ENCODE results near the gene PLCB1. TPM values are rescaled to one million over a fixed set of nuclear protein-coding genes. Genes with fewer than 3 reads are reported as not detected.

Gene PLCB1
- total RNA-seq, 1 experiment from 2014 or later = 11.3 TPM

GRCh38 chr20:8287340-8287739 is 155.3 kb downstream of the PLCB1 start:
- H3K9me3 Mint-ChIP-seq = no peaks in the 10 kb centered on the region
- ChIA-PET CTCF (no interaction called here), POLR2A (no interaction called here)
- ATAC-seq (no peak), DNase-seq (ENCODE audit: low spot score) (no peak)
- TF ChIP-seq TEAD4 (CRISPR knock-in tag; IDR thresholded peaks at IDR 0.05) = no peak
- TF ChIP-seq MYBL2 (CRISPR knock-in tag; IDR thresholded peaks at IDR 0.05) = no peak
- no peak for TF ChIP-seq GABPB1 (CRISPR knock-in tag; IDR thresholded peaks at IDR 0.05)
- no peak for TF ChIP-seq ZNF532 (CRISPR knock-in tag; IDR thresholded peaks at IDR 0.05; ENCODE audit: borderline replicate concordance)
- no peak for TF ChIP-seq USF1 (CRISPR knock-in tag; IDR thresholded peaks at IDR 0.05)
- TF ChIP-seq MXD4 (CRISPR knock-in tag; IDR thresholded peaks at IDR 0.05; ENCODE audit: borderline replicate concordance) = no peak
- no peak for TF ChIP-seq ESRRA (CRISPR knock-in tag; IDR thresholded peaks at IDR 0.05; ENCODE audit: borderline replicate concordance)
- no peak for TF ChIP-seq ELF4 (CRISPR knock-in tag; IDR thresholded peaks at IDR 0.05; ENCODE audit: low read depth)
- no peak for TF ChIP-seq JAZF1 (CRISPR knock-in tag; IDR thresholded peaks at IDR 0.05)
- TF ChIP-seq ZNF121 (CRISPR knock-in tag; IDR thresholded peaks at IDR 0.05) = no peak
- no peak for TF ChIP-seq AFF4 (CRISPR knock-in tag; IDR thresholded peaks at IDR 0.05; ENCODE audit: borderline replicate concordance)
- TF ChIP-seq ZNF232 (CRISPR knock-in tag; IDR thresholded peaks at IDR 0.05) = no peak
- TF ChIP-seq ZNF138 (CRISPR knock-in tag; conservative IDR thresholded peaks at IDR 0.05) = no peak
- no peak for TF ChIP-seq OVOL2 (CRISPR knock-in tag; IDR thresholded peaks at IDR 0.05; ENCODE audit: borderline replicate concordance)
- TF ChIP-seq GRHL2 (CRISPR knock-in tag; IDR thresholded peaks at IDR 0.05; ENCODE audit: insufficient replicate concordance, severe bottlenecking) = no peak
- TF ChIP-seq JUN (CRISPR knock-in tag; IDR thresholded peaks at IDR 0.05) = no peak
- TF ChIP-seq HMGA2 (CRISPR knock-in tag; IDR thresholded peaks at IDR 0.05) = no peak
- H3K4me3 Mint-ChIP-seq = no peak overlapping the region
- H3K36me3 Mint-ChIP-seq = no peaks in the 10 kb centered on the region
- H3K27me3 Mint-ChIP-seq (ENCODE audit: low read depth) = no peaks in the 10 kb centered on the region
- H3K4me1 Mint-ChIP-seq = no peaks in the 10 kb centered on the region
- no peak overlapping the region for H3K27ac Mint-ChIP-seq

GRCh38 chr20:8291200-8291599 is 159.1 kb downstream of the PLCB1 start:
- CTCF ChIA-PET = interaction anchor here (0.6 kb wide), 1 partner anchor 229 kb away, joined by 3 read pairs; no protein-coding TSS in a partner anchor
- Mint-ChIP-seq H3K36me3 (no peaks in the 10 kb centered on the region), H3K27ac (no peak overlapping the region), H3K27me3 (ENCODE audit: low read depth) (no peaks in the 10 kb centered on the region), H3K9me3 (no peaks in the 10 kb centered on the region), H3K4me3 (no peak overlapping the region), H3K4me1 (no peaks in the 10 kb centered on the region)
- ATAC-seq = no peak
- DNase-seq (ENCODE audit: low spot score) = no peak
- POLR2A ChIA-PET = interaction anchor here (0.7 kb wide), 1 partner anchor 711 kb away, joined by 3 read pairs; no protein-coding TSS in a partner anchor
- TF ChIP-seq GABPB1 (CRISPR knock-in tag; IDR thresholded peaks at IDR 0.05) (no peak), ELF4 (CRISPR knock-in tag; IDR thresholded peaks at IDR 0.05; ENCODE audit: low read depth) (no peak), SP1 (CRISPR knock-in tag; conservative IDR thresholded peaks at IDR 0.05) (no peak), HMGXB4 (CRISPR knock-in tag; IDR thresholded peaks at IDR 0.05) (no peak), NR3C1 (CRISPR knock-in tag; conservative IDR thresholded peaks at IDR 0.05; ENCODE audit: low read depth) (no peak), ZSCAN18 (CRISPR knock-in tag; IDR thresholded peaks at IDR 0.05) (no peak), PRRX2 (CRISPR knock-in tag; IDR thresholded peaks at IDR 0.05) (no peak), FOXJ3 (CRISPR knock-in tag; IDR thresholded peaks at IDR 0.05; ENCODE audit: borderline replicate concordance) (no peak), ZNF232 (CRISPR knock-in tag; IDR thresholded peaks at IDR 0.05) (no peak), FOXK1 (CRISPR knock-in tag; IDR thresholded peaks at IDR 0.05) (no peak), CBFB (CRISPR knock-in tag; IDR thresholded peaks at IDR 0.05; ENCODE audit: low read depth) (no peak)

All from WTC11 (cell line).